Neural progenitor cell (in vitro differentiated cells): ENCODE measurements around the gene MEG3.

ENCODE experiments used
- EZH2 ChIP-seq: fragments of 200-600 bp; sonication (generic); IDR thresholded peaks from 2 replicates; pipeline ENCODE4 v1.6.1; 2017; ENCODE audit warnings: antibody characterized with exemption, mild to moderate bottlenecking, moderate library complexity
- EZH2phosphoT487 ChIP-seq: fragments of 200-600 bp; sonication (generic); IDR thresholded peaks from 2 replicates; pipeline ENCODE4 v1.6.1; 2017; ENCODE audit warnings: antibody characterized with exemption
- TF ChIP-seq, protein P1 (sequence below): fragments of 200-600 bp; sonication (generic); IDR thresholded peaks from 2 replicates; pipeline ENCODE4 v1.5.1; 2017; ENCODE audit warnings: antibody characterized with exemption, mild to moderate bottlenecking

DNA sequence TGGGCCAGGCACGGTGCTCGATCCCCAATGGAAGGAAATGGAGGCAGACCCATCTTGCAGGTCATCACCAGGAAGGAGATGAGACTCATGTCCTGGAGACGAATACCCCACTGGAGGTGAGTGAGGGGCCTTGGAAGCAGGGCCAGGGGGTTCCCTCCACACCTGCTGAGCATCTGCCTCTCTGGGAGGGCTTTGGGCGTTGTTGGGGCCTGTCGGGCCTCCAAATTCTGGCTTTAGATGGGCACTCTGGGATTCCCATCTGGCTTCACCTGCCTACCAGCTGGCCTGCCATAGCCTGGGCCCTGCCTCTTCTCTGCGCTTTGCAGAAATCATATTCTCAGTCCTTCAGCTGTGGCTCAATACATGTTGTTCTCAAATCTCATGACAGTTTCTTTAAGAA, 63.7 kb downstream of the MEG3 start:
- TF ChIP-seq, protein P1, sequence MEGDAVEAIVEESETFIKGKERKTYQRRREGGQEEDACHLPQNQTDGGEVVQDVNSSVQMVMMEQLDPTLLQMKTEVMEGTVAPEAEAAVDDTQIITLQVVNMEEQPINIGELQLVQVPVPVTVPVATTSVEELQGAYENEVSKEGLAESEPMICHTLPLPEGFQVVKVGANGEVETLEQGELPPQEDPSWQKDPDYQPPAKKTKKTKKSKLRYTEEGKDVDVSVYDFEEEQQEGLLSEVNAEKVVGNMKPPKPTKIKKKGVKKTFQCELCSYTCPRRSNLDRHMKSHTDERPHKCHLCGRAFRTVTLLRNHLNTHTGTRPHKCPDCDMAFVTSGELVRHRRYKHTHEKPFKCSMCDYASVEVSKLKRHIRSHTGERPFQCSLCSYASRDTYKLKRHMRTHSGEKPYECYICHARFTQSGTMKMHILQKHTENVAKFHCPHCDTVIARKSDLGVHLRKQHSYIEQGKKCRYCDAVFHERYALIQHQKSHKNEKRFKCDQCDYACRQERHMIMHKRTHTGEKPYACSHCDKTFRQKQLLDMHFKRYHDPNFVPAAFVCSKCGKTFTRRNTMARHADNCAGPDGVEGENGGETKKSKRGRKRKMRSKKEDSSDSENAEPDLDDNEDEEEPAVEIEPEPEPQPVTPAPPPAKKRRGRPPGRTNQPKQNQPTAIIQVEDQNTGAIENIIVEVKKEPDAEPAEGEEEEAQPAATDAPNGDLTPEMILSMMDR = no peak
- TF ChIP-seq EZH2 = no peak
- no peak for TF ChIP-seq EZH2phosphoT487
